GM12801 (cell line): ENCODE results near the gene IL21R.

Source experiments
- TF ChIP-seq, protein P1 (sequence below): IDR thresholded peaks from one replicate; pipeline ENCODE4 v1.5.1; 2011; ENCODE audit warnings: control low read depth; ENCODE audit not compliant: insufficient read length; ENCODE audit errors: extremely low read depth

The IL21R gene

DNA sequence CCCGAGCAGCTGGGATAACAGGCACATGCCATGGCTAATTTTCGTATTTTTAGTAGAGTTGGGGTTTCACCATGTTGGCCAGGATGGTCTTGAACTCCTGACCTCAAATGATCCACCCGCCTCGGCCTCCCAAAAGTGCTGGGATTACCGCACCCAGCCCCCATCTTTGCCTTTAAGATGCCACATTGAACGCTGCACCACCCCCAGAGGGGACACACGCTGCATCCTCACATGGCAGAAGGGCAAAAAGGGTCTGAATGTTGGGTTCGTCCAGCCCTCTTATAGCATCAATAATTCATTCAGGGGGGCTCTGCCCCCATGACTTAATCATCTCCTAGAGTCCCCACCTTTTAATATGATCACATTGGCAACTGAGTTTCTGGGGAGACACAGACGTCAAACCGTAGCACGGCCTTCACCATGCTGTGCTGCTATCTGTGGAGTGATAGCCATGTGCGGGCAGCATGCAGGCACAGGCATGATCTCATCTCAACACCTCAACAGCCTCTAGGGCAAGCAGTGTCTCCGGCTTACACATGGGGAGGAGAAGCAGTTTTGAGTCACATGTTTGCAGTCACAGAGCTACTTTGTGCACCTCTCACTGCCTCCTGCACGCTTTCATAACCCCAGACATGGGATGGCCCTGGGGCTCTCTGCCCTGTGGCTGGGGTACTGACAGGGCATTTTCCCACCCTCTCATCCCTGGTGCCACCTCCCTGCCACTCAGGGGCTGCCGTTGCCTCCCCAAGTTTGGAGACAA, 30.0 kb downstream of the IL21R start:
- TF ChIP-seq, protein P1, sequence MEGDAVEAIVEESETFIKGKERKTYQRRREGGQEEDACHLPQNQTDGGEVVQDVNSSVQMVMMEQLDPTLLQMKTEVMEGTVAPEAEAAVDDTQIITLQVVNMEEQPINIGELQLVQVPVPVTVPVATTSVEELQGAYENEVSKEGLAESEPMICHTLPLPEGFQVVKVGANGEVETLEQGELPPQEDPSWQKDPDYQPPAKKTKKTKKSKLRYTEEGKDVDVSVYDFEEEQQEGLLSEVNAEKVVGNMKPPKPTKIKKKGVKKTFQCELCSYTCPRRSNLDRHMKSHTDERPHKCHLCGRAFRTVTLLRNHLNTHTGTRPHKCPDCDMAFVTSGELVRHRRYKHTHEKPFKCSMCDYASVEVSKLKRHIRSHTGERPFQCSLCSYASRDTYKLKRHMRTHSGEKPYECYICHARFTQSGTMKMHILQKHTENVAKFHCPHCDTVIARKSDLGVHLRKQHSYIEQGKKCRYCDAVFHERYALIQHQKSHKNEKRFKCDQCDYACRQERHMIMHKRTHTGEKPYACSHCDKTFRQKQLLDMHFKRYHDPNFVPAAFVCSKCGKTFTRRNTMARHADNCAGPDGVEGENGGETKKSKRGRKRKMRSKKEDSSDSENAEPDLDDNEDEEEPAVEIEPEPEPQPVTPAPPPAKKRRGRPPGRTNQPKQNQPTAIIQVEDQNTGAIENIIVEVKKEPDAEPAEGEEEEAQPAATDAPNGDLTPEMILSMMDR, result no peak

DNA sequence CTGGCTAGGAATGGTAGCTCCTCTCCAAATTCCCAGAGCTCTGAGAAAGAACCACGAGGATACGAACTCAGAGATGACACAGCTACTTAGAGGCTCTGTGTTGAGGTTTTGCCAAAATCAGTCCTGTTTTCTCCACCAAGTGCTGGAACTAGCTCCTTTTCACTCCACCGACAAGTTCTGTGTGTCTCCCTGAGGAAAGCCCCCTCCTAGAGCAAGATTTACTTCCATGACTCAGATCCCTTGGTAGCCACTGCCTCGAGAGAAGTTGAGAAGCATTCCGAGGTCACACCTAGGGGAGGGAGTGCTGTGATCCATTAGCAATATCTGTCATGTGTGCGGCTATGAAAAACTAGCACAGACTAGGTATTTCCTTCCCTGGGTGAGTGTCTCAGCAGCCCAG, 30.6 kb downstream of the IL21R start:
- TF ChIP-seq, protein P1, result no peak

DNA sequence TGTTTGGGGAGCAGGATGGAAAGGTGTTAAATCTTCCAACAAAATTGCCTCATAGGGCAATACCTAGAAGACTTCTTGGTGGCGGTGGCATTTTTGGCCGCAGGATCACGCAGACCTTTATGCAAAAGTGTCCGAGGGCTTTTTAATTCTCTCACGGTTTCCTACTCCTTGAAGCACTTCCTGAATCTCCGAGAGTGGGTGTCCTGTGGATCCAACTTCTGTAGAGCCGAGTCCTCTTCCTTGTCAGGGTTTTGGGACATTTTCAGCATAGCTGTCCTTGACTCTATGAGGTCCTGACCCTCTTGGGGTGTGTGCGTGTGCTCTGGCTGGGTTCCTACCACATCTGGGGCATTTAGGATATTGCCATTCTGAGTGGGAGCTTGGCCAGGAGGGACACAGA, 31.7 kb downstream of the IL21R start:
- TF ChIP-seq, protein P1, result no peak

DNA sequence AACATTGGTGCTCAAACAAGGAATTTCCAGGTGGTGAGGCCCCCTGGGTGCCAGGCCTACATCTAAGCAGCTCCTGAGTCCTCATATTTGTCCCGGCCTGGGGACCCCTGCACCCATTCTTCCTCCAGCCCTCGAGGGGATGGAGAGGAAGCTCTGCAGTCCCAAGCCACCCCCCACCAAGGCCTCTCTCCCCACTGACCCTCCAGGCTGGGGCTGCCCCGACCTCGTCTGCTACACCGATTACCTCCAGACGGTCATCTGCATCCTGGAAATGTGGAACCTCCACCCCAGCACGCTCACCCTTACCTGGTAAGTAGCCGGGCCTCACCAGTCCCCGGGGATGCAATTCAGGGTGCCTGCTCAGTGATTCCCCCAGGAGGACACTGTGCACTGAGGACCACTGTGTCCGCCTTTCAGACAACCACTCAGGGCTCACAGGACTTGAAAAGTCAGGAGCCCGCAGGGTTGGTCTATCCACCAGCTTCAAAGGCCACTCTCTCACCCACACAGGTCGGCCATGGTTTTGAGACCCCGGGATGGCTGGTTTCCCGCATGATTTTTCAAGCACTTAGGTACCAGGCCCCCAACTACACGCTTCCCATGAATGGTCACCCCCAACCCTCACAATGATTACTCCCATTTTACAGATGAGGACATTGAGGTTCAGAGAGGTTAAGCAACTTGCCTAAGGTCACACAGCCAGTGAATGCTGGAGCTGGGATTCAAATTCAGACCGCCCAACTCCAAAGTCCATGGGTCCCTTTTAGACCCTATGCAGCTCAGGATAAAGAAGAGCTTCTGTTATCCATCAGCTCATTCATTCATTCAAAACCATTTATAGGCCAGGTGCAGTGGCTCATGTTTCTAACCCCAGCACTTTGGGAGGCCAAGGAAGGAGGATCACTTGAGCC, 32.4 kb downstream of the IL21R start:
- TF ChIP-seq, protein P1, result no peak

DNA sequence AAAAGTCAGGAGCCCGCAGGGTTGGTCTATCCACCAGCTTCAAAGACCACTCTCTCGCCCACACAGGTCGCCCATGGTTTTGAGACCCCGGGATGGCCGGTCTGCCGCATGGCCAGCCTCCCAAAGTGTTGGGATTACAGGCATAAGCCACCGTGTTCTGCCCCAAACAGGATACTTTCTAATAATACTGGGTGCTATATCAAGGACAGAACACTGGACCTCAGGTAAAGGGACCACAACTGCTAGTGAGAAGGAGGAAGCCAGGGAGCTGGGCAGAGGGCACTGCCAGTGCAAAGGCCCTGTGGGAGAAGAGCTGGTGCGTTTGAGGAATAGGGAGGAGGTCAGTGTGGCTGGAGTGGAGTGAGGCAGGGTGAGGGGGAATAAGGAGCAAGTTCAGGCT, 34.1 kb downstream of the IL21R start:
- TF ChIP-seq, protein P1, result no peak

DNA sequence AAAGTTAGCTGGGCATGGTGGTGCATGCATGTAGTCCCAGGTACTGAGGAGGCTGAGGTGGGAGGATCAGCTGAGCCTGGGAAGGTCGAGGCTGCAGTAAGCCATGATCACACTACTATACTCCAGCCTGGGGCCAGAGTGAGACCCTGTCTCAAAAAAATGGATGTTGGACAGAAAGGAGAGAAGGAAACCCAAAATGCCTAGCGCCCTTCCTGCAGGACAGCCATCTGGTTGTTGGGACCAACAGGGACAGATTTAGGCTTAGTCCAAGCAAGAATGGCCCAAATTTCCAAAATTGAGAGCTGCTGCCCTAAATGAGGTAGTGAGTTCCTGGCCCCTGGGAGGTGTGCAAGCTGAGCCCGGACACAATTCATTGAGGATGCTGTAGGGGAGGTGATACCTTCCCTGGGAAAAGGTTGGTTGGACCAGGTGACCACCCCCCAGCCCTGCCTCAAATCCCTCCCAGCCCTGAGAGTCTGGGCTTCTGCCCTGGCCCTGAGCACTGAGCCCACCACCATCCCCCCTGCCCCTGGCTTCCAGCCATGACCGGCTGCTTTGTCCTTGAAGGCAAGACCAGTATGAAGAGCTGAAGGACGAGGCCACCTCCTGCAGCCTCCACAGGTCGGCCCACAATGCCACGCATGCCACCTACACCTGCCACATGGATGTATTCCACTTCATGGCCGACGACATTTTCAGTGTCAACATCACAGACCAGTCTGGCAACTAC, 35.1 kb downstream of the IL21R start:
- TF ChIP-seq, protein P1, result no peak

DNA sequence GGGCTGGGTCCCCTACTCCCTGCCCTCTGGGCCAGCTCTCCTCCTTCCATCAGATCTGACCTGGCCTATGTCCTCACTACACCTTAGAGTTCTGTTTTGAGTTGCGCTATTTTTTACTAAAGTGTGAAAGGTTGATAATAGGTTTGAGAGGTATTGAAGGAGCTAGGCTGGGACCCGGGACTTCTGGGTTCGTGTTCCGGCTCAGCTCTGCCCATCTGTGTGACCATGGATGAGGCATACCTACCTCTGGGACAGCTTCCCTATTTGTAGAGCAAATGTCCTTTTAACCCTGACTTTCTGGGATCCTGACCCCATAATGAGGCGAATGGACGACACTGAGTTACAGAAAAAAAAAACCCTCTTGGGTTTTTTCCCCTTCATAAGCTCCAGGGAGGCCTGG, 36.0 kb downstream of the IL21R start:
- TF ChIP-seq, protein P1, result no peak
